ENCODE results near the gene RORC. TPM values are rescaled to one million over a fixed set of nuclear protein-coding genes. Genes with fewer than 3 reads are reported as not detected.
"Not testable (repeated sequence)": the region's sequence is repeated elsewhere in the genome, so short reads cannot be mapped to it uniquely, and the experiment has no call there.

RORC gene
- total RNA-seq, 2 experiments from 2014 or later = 1.4 to 1.6 TPM

DNA sequence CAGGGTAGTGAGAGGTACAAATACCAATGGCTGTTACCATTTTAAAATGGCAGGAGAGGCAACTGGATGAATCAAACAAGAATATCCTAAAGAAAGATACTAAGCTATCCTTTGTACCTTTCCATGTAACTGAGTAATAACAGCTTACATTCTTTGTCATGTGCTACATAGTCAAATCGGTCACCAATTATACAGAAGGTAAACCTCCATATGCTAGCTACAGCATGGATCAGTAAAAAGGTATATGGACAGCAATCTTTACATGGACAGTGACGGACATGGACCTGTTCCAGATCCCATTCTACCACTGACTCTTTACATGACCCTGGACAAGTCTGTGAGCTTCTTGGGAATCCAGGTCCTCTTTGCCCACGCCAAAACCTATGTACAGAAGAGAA is 54.9 kb downstream of the RORC start:
- Mint-ChIP-seq H3K36me3 (ENCODE audit: low read depth) (peaks cover 17% of the 10 kb centered on the region), H3K4me1 (ENCODE audit: low read depth) (no peaks in the 10 kb centered on the region), H3K9me3 (no peaks in the 10 kb centered on the region), H3K27ac (no peak overlapping the region), H3K27me3 (ENCODE audit: low read depth) (no peaks in the 10 kb centered on the region), H3K4me3 (no peak overlapping the region)
- no peak for DNase-seq
- CTCF ChIA-PET = interaction anchor here (1.1 kb wide), 1 partner anchor 60 kb away, joined by 3 read pairs; no protein-coding TSS in a partner anchor
- intact Hi-C loops (cut with micrococcal nuclease) = no loop called here

- H3K9me3 Mint-ChIP-seq = no peaks in the 10 kb centered on the region
- no peak overlapping the region for H3K27ac Mint-ChIP-seq
- no peak for DNase-seq
- CTCF ChIA-PET = interaction anchor here (1.1 kb wide), 1 partner anchor 60 kb away, joined by 3 read pairs; no protein-coding TSS in a partner anchor
- no peaks in the 10 kb centered on the region for H3K4me1 Mint-ChIP-seq (ENCODE audit: low read depth)
- peaks cover 15% of the 10 kb centered on the region for H3K36me3 Mint-ChIP-seq (ENCODE audit: low read depth)
- intact Hi-C loops (cut with micrococcal nuclease) = no loop called here
- H3K4me3 Mint-ChIP-seq = no peak overlapping the region
- H3K27me3 Mint-ChIP-seq (ENCODE audit: low read depth) = no peaks in the 10 kb centered on the region
These were observed 55.5 kb downstream of the RORC start for GRCh38 chr1:151775894-151776664.

- intact Hi-C loops (cut with micrococcal nuclease) = no loop called here
- Mint-ChIP-seq H3K36me3 (ENCODE audit: low read depth) (peaks cover 15% of the 10 kb centered on the region), H3K9me3 (no peaks in the 10 kb centered on the region), H3K27ac (no peak overlapping the region), H3K27me3 (ENCODE audit: low read depth) (no peaks in the 10 kb centered on the region), H3K4me1 (ENCODE audit: low read depth) (no peaks in the 10 kb centered on the region), H3K4me3 (no peak overlapping the region)
- DNase-seq = no peak
- CTCF ChIA-PET = interaction anchor here (0.6 to 1.6 kb wide), 4 partner anchors 15 to 62 kb away, joined by 3 to 5 read pairs (median 4); partner anchors contain the start of genes LINGO4 and TDRKH
These were observed 57.2 kb downstream of the RORC start for GRCh38 chr1:151774256-151774922.

DNA sequence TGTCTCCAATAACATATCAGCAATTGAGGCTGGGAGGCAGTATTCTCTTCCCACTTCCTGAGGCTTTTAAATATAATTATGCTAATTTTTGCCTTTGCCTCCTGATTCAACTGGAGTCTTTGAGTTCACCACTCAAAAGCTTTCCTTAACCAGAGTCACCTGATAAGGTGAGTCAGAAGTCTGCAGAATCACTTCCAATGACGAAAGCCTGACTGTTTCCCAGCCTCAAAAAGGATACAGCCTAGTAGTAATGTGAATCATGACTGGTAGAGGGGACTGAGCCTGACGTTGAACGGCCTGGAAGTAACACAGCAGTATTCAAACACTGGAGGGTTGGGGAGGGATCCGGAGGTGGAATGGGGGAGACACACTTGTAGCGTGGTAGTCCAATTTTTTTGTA is 57.9 kb downstream of the RORC start:
- no peak for DNase-seq
- Mint-ChIP-seq H3K4me3 (no peak overlapping the region), H3K27ac (no peak overlapping the region), H3K36me3 (ENCODE audit: low read depth) (peaks cover 11% of the 10 kb centered on the region), H3K4me1 (ENCODE audit: low read depth) (no peaks in the 10 kb centered on the region), H3K9me3 (no peaks in the 10 kb centered on the region), H3K27me3 (ENCODE audit: low read depth) (no peaks in the 10 kb centered on the region)
- intact Hi-C loops (cut with micrococcal nuclease) = no loop called here
- CTCF ChIA-PET = interaction anchor here (0.6 to 1.6 kb wide), 2 partner anchors 16 to 63 kb away, joined by 3 to 5 read pairs; no protein-coding TSS in a partner anchor

- DNase-seq; H3K36me3 Mint-ChIP-seq (ENCODE audit: low read depth); H3K27ac Mint-ChIP-seq; CTCF ChIA-PET; H3K4me1 Mint-ChIP-seq (ENCODE audit: low read depth); H3K4me3 Mint-ChIP-seq; H3K27me3 Mint-ChIP-seq (ENCODE audit: low read depth); H3K9me3 Mint-ChIP-seq: not testable (repeated sequence)
- intact Hi-C loops (cut with micrococcal nuclease) = loop anchor here (10.0 kb wide), 1 partner anchor 116 kb away; no protein-coding TSS in a partner anchor
These were observed 62.3 kb downstream of the RORC start for GRCh38 chr1:151769270-151769669.

GRCh38 chr1:151768351-151769066 is 63.1 kb downstream of the RORC start:
- H3K27ac Mint-ChIP-seq; DNase-seq; H3K4me1 Mint-ChIP-seq (ENCODE audit: low read depth); H3K9me3 Mint-ChIP-seq; CTCF ChIA-PET; H3K36me3 Mint-ChIP-seq (ENCODE audit: low read depth); H3K4me3 Mint-ChIP-seq; H3K27me3 Mint-ChIP-seq (ENCODE audit: low read depth): not testable (repeated sequence)
- intact Hi-C loops (cut with micrococcal nuclease) = loop anchor here (10.0 kb wide), 1 partner anchor 116 kb away; no protein-coding TSS in a partner anchor

GRCh38 chr1:151763990-151764389 is 67.6 kb downstream of the RORC start:
- peaks cover 17% of the 10 kb centered on the region for H3K4me1 Mint-ChIP-seq (ENCODE audit: low read depth)
- no peaks in the 10 kb centered on the region for H3K9me3 Mint-ChIP-seq
- no peaks in the 10 kb centered on the region for H3K27me3 Mint-ChIP-seq (ENCODE audit: low read depth)
- no peak for DNase-seq
- peak overlapping the region; percentile 86 for H3K4me3 Mint-ChIP-seq
- CTCF ChIA-PET = interaction anchor here (1.0 to 1.8 kb wide), 3 partner anchors 29 to 73 kb away, joined by 4 to 12 read pairs (median 5); no protein-coding TSS in a partner anchor
- peak overlapping the region; percentile 90 for H3K27ac Mint-ChIP-seq
- intact Hi-C loops (cut with micrococcal nuclease) = loop anchor here (1.0 to 10.0 kb wide), 5 partner anchors 26 to 437 kb away; partner anchors contain the start of genes PI4KB and TDRKH
- H3K36me3 Mint-ChIP-seq (ENCODE audit: low read depth) = peaks cover 14% of the 10 kb centered on the region

DNA sequence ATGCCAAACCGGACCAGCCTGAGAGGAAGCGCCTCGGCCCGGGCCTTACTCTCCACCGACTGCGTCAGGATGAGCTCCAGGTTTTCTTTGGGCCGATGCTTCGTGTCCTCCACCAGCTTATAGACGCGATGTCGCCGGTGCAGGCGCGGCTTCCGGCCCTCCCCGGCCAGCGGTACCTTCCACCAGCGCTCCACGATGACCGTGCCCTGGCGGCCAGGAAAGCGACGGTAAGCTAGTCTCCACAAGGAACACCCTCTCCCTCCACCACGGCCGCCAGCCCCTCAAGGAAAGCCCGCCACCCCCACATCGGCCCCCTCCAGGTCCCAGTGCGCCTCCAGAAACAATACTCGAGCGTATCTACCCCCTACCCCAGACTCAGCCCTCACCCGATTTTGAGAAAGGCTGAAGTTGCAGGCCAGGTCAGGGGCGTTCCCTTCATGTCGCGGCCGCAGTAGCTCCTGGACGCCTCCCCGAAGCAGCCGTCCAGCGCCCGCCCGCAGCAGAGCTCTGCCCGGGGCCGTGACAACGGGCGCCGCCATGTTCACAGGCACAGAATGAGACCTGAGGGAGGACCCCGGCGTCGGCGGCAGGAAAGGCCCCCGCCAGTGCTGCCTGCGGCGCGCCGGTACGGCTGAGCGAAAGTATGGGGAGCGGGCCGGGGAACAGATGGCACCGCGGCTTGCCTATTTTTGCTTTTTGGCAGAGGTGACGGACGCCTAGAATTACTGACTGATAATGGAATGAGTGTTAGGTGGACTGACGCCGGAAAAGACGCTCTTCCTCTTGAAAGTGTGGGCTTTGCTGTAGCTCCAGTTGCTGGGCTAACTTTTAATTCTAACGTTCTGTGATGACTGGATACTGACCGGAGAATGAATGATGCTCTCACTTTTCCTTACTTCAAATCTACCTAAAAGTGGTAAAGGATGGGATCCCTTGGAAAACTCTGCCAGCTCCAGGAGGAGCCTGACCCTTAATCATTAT is 68.4 kb downstream of the RORC start, which contains the start of gene MRPL9:
TSS of gene MRPL9 (minus strand) at position 556 of the 981 bp plus-strand sequence. CDS start at position 539, 17 bp downstream.
- CTCF ChIA-PET = interaction anchor here (1.0 to 1.8 kb wide), 5 partner anchors 26 to 74 kb away, joined by 3 to 12 read pairs (median 4); no protein-coding TSS in a partner anchor
- Mint-ChIP-seq H3K9me3 (no peaks in the 10 kb centered on the region), H3K4me1 (ENCODE audit: low read depth) (peaks cover 17% of the 10 kb centered on the region), H3K27me3 (ENCODE audit: low read depth) (no peaks in the 10 kb centered on the region), H3K36me3 (ENCODE audit: low read depth) (peaks cover 17% of the 10 kb centered on the region), H3K27ac (peak within 1 kb of the TSS; percentile 90), H3K4me3 (peak within 1 kb of the TSS; percentile 86)
- intact Hi-C loops (cut with micrococcal nuclease) = loop anchor here (1.0 to 10.0 kb wide), 5 partner anchors 27 to 436 kb away; partner anchors contain the start of genes PI4KB and TDRKH
- DNase-seq = peak; percentile 91

- CTCF ChIA-PET = interaction anchor here (1.4 to 1.8 kb wide), 2 partner anchors 76 to 167 kb away, joined by 3 to 4 read pairs; no protein-coding TSS in a partner anchor
- Mint-ChIP-seq H3K27ac (peak overlapping the region; percentile 61), H3K4me3 (peak overlapping the region; percentile 24), H3K4me1 (ENCODE audit: low read depth) (peaks cover 28% of the 10 kb centered on the region), H3K27me3 (ENCODE audit: low read depth) (no peaks in the 10 kb centered on the region), H3K36me3 (ENCODE audit: low read depth) (peaks cover 20% of the 10 kb centered on the region), H3K9me3 (no peaks in the 10 kb centered on the region)
- intact Hi-C loops (cut with micrococcal nuclease) = loop anchor here (10.0 kb wide), 1 partner anchor 124 kb away; no protein-coding TSS in a partner anchor
- DNase-seq = no peak
These were observed 70.8 kb downstream of the RORC start for GRCh38 chr1:151760597-151761385.

- CTCF ChIA-PET = interaction anchor here (0.5 to 1.8 kb wide), 5 partner anchors 75 to 458 kb away, joined by 3 to 5 read pairs (median 4); no protein-coding TSS in a partner anchor
- DNase-seq = no peak
- H3K36me3 Mint-ChIP-seq (ENCODE audit: low read depth) = peaks cover 20% of the 10 kb centered on the region
- no peak overlapping the region for H3K27ac Mint-ChIP-seq
- H3K9me3 Mint-ChIP-seq = no peaks in the 10 kb centered on the region
- intact Hi-C loops (cut with micrococcal nuclease) = no loop called here
- H3K27me3 Mint-ChIP-seq (ENCODE audit: low read depth) = no peaks in the 10 kb centered on the region
- peaks cover 26% of the 10 kb centered on the region for H3K4me1 Mint-ChIP-seq (ENCODE audit: low read depth)
- no peak overlapping the region for H3K4me3 Mint-ChIP-seq
These were observed 72.4 kb downstream of the RORC start for GRCh38 chr1:151759241-151759640.
